NT2/D1 (cell line): Measurements from ENCODE around the gene ELF2.

Experiments used
- SUZ12 ChIP-seq: IDR thresholded peaks from 2 replicates; pipeline ENCODE4 v1.6.1; 2011; ENCODE audit not compliant: insufficient read length, insufficient read depth; ENCODE audit errors: extremely low read depth
- YY1 ChIP-seq: IDR thresholded peaks from 2 replicates; pipeline ENCODE4 v1.6.1; 2011; ENCODE audit not compliant: insufficient read length, insufficient read depth
- ZNF274 ChIP-seq: IDR thresholded peaks from 2 replicates; pipeline ENCODE4 v1.6.1; 2011; ENCODE audit warnings: mild to moderate bottlenecking, low read depth, low read length

DNA sequence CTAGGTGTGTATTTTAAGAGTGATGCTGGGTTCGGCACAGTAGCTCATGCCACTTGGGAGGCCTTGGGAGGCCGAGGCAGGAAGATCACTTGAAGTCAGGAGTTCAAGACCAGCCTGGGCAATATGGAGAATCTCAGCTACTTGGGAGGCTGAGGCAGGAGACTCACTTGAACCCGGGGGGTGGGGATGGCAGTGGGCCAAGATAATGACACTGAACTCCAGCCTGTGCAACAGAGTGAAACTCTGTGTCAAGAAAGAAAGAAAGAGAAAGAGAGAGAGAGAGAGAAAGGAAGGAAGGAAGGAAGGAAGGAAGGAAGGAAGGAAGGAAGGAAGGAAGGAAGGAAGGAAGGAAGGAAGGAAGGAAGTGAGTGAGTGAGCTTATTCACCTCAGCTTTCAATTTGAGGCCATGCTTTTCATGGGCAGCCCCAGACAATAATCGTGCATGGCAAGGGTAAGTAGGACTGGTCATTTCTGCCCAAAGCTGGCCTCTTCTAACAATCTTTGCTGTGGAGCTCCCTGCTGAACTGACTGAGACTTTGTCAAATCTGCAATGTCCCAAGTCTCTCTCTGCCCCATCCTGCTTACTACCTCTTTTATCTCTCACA, 42.5 kb upstream of the ELF2 start:
- TF ChIP-seq SUZ12 (no peak), ZNF274 (no peak), YY1 (no peak)
